Measurements from ENCODE around the gene KRT39. TPM values are rescaled to one million over a fixed set of nuclear protein-coding genes. Genes with fewer than 3 reads are reported as not detected.

Gene KRT39
- total RNA-seq, 2 donors from 2014 or later: not detected

- H3K4me3 Mint-ChIP-seq: no peak overlapping the region
- no peaks in the 10 kb centered on the region for H3K9me3 Mint-ChIP-seq
- no peak overlapping the region for H3K9ac ChIP-seq (ENCODE audit: extremely low read depth, low read length, poor library complexity, severe bottlenecking)
- H3K27me3 Mint-ChIP-seq (ENCODE audit: insufficient read depth): peaks cover 80% of the 10 kb centered on the region
- no peak for TF ChIP-seq CTCF (conservative IDR thresholded peaks at IDR 0.05)
- H3K36me3 Mint-ChIP-seq (ENCODE audit: low read depth): no peaks in the 10 kb centered on the region
- H3K27ac Mint-ChIP-seq: no peak overlapping the region
- peaks cover 15% of the 10 kb centered on the region for H3K4me1 Mint-ChIP-seq
- no peak overlapping the region for H3K4me3 ChIP-seq (ENCODE audit: low read length)
- H3K27ac ChIP-seq (ENCODE audit: low read depth, low read length): no peak overlapping the region
- H3K9me3 ChIP-seq (ENCODE audit: control insufficient read depth, low read length): no peaks in the 10 kb centered on the region
- no peak for DNase-seq
- 20% methylated on average over 1 of the region's 1 CpG; no CpG with 5 or more reads in 1 of the 2 experiments for WGBS, 2 experiments (ENCODE audit: insufficient coverage in 1 of 2, insufficient read length in 1 of 2)
- H3K4me1 ChIP-seq (ENCODE audit: control insufficient read depth, insufficient read depth, low read length): no peaks in the 10 kb centered on the region
- peaks cover 88% of the 10 kb centered on the region for H3K27me3 ChIP-seq (ENCODE audit: control insufficient read depth, insufficient read depth, low read length, poor library complexity, severe bottlenecking)
- H3K36me3 ChIP-seq (ENCODE audit: control insufficient read depth, insufficient read depth, low read length): no peaks in the 10 kb centered on the region
Measured at GRCh38 chr17:40944531-40944930, 22.2 kb downstream of the KRT39 start.

GRCh38 chr17:40942553-40942952, 24.2 kb downstream of the KRT39 start:
- H3K27ac Mint-ChIP-seq: no peak overlapping the region

GRCh38 chr17:40940266-40940665, 26.5 kb downstream of the KRT39 start:
- Histone ChIP-seq H3K27me3 (ENCODE audit: control insufficient read depth, insufficient read depth, low read length, poor library complexity, severe bottlenecking) (peaks cover 76% of the 10 kb centered on the region), H3K36me3 (ENCODE audit: control insufficient read depth, insufficient read depth, low read length) (no peaks in the 10 kb centered on the region), H3K9ac (ENCODE audit: extremely low read depth, low read length, poor library complexity, severe bottlenecking) (no peak overlapping the region), H3K27ac (ENCODE audit: low read depth, low read length) (no peak overlapping the region), H3K9me3 (ENCODE audit: control insufficient read depth, low read length) (no peaks in the 10 kb centered on the region), H3K4me1 (ENCODE audit: control insufficient read depth, insufficient read depth, low read length) (no peaks in the 10 kb centered on the region), H3K4me3 (ENCODE audit: low read length) (no peak overlapping the region)
- TF ChIP-seq CTCF (conservative IDR thresholded peaks at IDR 0.05): no peak
- Mint-ChIP-seq H3K4me3 (no peak overlapping the region), H3K9me3 (no peaks in the 10 kb centered on the region), H3K27me3 (ENCODE audit: insufficient read depth) (peaks cover 63% of the 10 kb centered on the region), H3K4me1 (peaks cover 26% of the 10 kb centered on the region), H3K27ac (no peak overlapping the region), H3K36me3 (ENCODE audit: low read depth) (no peaks in the 10 kb centered on the region)
- no peak for DNase-seq
- WGBS, 2 experiments (ENCODE audit: insufficient coverage in 1 of 2, insufficient read length in 1 of 2): 87 to 93% methylated on average over 4 to 6 of the region's 6 CpGs

More at GRCh38 chr17:40942553-40942952, 24.2 kb downstream of the KRT39 start:
- no peak overlapping the region for H3K4me3 Mint-ChIP-seq
- H3K4me1 Mint-ChIP-seq: peaks cover 17% of the 10 kb centered on the region
- H3K27ac ChIP-seq (ENCODE audit: low read depth, low read length): no peak overlapping the region
- H3K27me3 Mint-ChIP-seq (ENCODE audit: insufficient read depth): peaks cover 79% of the 10 kb centered on the region
- WGBS, 2 experiments (ENCODE audit: insufficient coverage in 1 of 2, insufficient read length in 1 of 2): 93 to 98% methylated on average over 3 of the region's 3 CpGs
- no peaks in the 10 kb centered on the region for H3K9me3 Mint-ChIP-seq
- peaks cover 87% of the 10 kb centered on the region for H3K27me3 ChIP-seq (ENCODE audit: control insufficient read depth, insufficient read depth, low read length, poor library complexity, severe bottlenecking)
- H3K4me3 ChIP-seq (ENCODE audit: low read length): no peak overlapping the region
- no peak for DNase-seq
- no peaks in the 10 kb centered on the region for H3K4me1 ChIP-seq (ENCODE audit: control insufficient read depth, insufficient read depth, low read length)
- H3K9me3 ChIP-seq (ENCODE audit: control insufficient read depth, low read length): no peaks in the 10 kb centered on the region
- no peak overlapping the region for H3K9ac ChIP-seq (ENCODE audit: extremely low read depth, low read length, poor library complexity, severe bottlenecking)
- no peaks in the 10 kb centered on the region for H3K36me3 Mint-ChIP-seq (ENCODE audit: low read depth)
- TF ChIP-seq CTCF (conservative IDR thresholded peaks at IDR 0.05): no peak
- no peaks in the 10 kb centered on the region for H3K36me3 ChIP-seq (ENCODE audit: control insufficient read depth, insufficient read depth, low read length)

Measured in endodermal cell (in vitro differentiated cells).